Dendritic cell treated with granulocyte-macrophage colony-stimulating factor and Interleukin-4, amounts not matched to agents 40 ng/mL and 50 ng/mL, for 4 days (primary cell): Measurements from ENCODE around the gene VTI1A.

ENCODE experiments used
- H3K27ac Mint-ChIP-seq: one replicate; pipeline ENCODE4 v1.8.0; 2022; ENCODE audit warnings: mild to moderate bottlenecking, mixed read lengths
- H3K27me3 Mint-ChIP-seq: one replicate; pipeline ENCODE4 v1.8.0; 2022; ENCODE audit warnings: mild to moderate bottlenecking, mixed read lengths
- H3K36me3 Mint-ChIP-seq: one replicate; pipeline ENCODE4 v1.8.0; 2022; ENCODE audit warnings: low read depth, mixed read lengths
- H3K4me1 Mint-ChIP-seq: one replicate; pipeline ENCODE4 v1.8.0; 2022; ENCODE audit warnings: low read depth, mixed read lengths
- H3K4me3 Mint-ChIP-seq: one replicate; pipeline ENCODE4 v1.8.0; 2022; ENCODE audit warnings: mild to moderate bottlenecking, moderate library complexity, mixed read lengths
- H3K9me3 Mint-ChIP-seq: one replicate; pipeline ENCODE4 v1.8.0; 2022; ENCODE audit warnings: mixed read lengths
- intact Hi-C: fragments of 100-400 bp; cut with micrococcal nuclease; formaldehyde crosslinking; loops from one replicate; pipeline ENCODE4 v1.15.0; 2022

Gene VTI1A

GRCh38 chr10:112744181-112745096 is 297.4 kb downstream of the VTI1A start:
- Mint-ChIP-seq H3K27ac (no peak overlapping the region), H3K36me3 (peaks cover 12% of the 10 kb centered on the region), H3K4me1 (peaks cover 18% of the 10 kb centered on the region), H3K4me3 (no peak overlapping the region), H3K27me3 (no peaks in the 10 kb centered on the region), H3K9me3 (peaks cover 7% of the 10 kb centered on the region)
- intact Hi-C loops = no loop called here

- Mint-ChIP-seq H3K9me3 (no peaks in the 10 kb centered on the region), H3K27me3 (no peaks in the 10 kb centered on the region), H3K36me3 (peaks cover 6% of the 10 kb centered on the region), H3K27ac (no peak overlapping the region), H3K4me1 (peaks cover 18% of the 10 kb centered on the region), H3K4me3 (no peak overlapping the region)
- intact Hi-C loops = no loop called here
Observed at GRCh38 chr10:112746329-112746728, 299.3 kb downstream of the VTI1A start.

GRCh38 chr10:112750427-112751167 is 303.6 kb downstream of the VTI1A start:
- no peak overlapping the region for H3K4me3 Mint-ChIP-seq
- H3K36me3 Mint-ChIP-seq = no peaks in the 10 kb centered on the region
- intact Hi-C loops = no loop called here
- no peak overlapping the region for H3K27ac Mint-ChIP-seq
- H3K27me3 Mint-ChIP-seq = no peaks in the 10 kb centered on the region
- H3K9me3 Mint-ChIP-seq = no peaks in the 10 kb centered on the region
- peaks cover 14% of the 10 kb centered on the region for H3K4me1 Mint-ChIP-seq

DNA sequence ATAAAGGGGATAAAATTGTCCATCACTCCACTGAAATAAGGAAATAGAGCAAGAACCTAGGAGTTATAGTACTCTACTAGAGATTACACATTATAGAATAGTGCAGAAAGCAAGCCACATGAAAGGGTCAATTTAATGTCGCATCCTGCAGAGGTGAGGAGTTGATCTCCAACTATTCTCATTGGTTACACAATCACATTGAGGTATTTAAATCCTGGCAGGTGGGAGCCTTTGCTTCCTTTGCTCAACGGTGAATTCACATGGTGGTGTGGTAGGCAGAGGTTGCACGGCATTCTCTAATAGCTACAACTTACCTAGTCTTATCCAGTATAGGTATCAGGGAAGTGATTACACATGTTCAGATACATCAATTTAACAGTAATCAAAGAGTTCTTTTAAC is 304.6 kb downstream of the VTI1A start:
- intact Hi-C loops = no loop called here
- H3K27ac Mint-ChIP-seq = no peak overlapping the region
- H3K36me3 Mint-ChIP-seq = peaks cover 5% of the 10 kb centered on the region
- H3K9me3 Mint-ChIP-seq = no peaks in the 10 kb centered on the region
- no peak overlapping the region for H3K4me3 Mint-ChIP-seq
- H3K27me3 Mint-ChIP-seq = no peaks in the 10 kb centered on the region
- peaks cover 14% of the 10 kb centered on the region for H3K4me1 Mint-ChIP-seq

DNA sequence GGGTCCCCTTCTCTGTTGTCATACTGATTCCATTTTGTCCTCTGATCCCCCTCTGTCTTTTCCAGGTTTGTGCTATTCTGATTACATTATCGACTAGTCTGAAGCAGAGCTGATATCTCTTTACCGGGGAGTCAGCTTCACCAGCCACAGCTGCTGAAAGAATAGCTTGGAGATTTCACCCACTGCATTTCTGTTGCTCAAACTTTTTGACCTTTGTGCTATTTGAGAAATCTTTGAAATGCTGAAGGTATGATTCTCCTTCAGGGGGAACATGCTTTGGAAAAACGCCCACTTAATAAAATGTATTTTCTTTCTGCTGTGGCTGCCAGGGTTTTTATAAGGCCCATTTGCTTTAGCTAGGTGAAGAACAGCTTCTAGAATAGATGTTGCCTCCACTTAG is 305.3 kb downstream of the VTI1A start:
- H3K4me3 Mint-ChIP-seq = no peak overlapping the region
- peaks cover 5% of the 10 kb centered on the region for H3K36me3 Mint-ChIP-seq
- H3K27ac Mint-ChIP-seq = no peak overlapping the region
- peaks cover 14% of the 10 kb centered on the region for H3K4me1 Mint-ChIP-seq
- no peaks in the 10 kb centered on the region for H3K27me3 Mint-ChIP-seq
- intact Hi-C loops = no loop called here
- H3K9me3 Mint-ChIP-seq = no peaks in the 10 kb centered on the region

DNA sequence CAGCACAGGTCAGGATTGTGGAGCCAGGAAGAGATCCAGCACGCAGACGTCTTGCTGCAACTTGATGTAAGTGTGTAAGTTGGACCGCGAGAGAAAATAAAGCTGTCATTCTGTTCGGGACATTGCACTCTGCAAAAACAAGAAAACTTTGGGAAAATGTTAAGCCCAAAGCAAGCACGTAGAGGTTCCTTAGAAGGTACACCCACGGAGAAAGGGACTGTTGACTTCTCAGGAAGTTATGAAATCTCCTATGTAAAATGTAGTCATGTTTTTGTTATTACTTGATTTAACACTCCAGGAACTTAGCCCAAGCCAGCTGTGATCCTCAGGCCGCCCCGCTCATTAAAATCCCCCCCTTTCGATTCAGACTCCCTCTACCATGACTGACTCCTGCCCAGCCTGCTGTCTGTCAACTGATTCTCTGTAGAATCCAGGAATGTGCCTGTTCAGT is 307.0 kb downstream of the VTI1A start:
- Mint-ChIP-seq H3K36me3 (peaks cover 8% of the 10 kb centered on the region), H3K4me1 (peaks cover 14% of the 10 kb centered on the region), H3K27ac (no peak overlapping the region), H3K9me3 (no peaks in the 10 kb centered on the region), H3K27me3 (no peaks in the 10 kb centered on the region), H3K4me3 (no peak overlapping the region)
- intact Hi-C loops = no loop called here

DNA sequence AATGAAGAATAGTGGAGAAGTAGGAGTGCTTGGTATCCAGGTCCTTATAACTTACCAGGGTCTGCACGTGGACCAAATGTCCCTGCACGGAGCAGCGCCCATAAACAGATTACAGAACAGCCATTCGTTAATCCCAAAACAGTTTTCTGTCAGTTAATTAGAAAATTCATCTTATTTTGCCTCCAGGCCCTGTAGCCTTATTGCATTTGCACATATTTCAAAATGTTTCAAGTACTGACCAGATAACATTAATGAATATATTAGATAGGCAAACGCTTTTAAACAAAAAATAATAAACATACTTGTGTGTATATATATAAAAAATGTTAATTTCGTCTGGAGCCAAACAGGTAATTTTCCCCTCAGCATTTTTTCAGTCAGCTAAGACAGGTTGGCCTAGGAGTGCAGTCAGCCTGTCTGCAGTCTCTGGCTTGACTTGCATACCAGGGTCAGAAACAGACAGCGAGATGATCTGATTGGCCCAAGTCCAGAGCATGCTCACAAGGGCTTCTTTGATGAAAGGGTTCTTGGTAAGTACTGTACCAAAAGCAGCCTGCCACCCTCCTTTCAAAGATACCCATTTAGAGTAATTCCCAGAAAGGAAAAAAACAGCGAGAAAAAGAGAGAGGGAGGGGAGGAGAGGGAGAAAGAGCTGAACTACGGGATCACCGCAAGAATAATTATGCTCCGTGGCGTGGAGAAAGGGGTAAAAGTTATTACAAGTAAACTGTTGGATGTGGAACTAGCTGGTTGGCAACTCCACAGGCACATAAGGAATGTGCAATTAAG is 308.6 kb downstream of the VTI1A start:
- Mint-ChIP-seq H3K4me3 (no peak overlapping the region), H3K4me1 (peaks cover 14% of the 10 kb centered on the region), H3K27ac (no peak overlapping the region), H3K36me3 (peaks cover 12% of the 10 kb centered on the region), H3K27me3 (no peaks in the 10 kb centered on the region), H3K9me3 (no peaks in the 10 kb centered on the region)
- intact Hi-C loops = no loop called here

GRCh38 chr10:112756235-112756527 is 309.2 kb downstream of the VTI1A start:
- H3K27me3 Mint-ChIP-seq = no peaks in the 10 kb centered on the region
- H3K4me1 Mint-ChIP-seq = peaks cover 14% of the 10 kb centered on the region
- intact Hi-C loops = no loop called here
- no peak overlapping the region for H3K4me3 Mint-ChIP-seq
- H3K9me3 Mint-ChIP-seq = no peaks in the 10 kb centered on the region
- peaks cover 12% of the 10 kb centered on the region for H3K36me3 Mint-ChIP-seq
- no peak overlapping the region for H3K27ac Mint-ChIP-seq

GRCh38 chr10:112758961-112759360 is 311.9 kb downstream of the VTI1A start:
- peaks cover 8% of the 10 kb centered on the region for H3K4me1 Mint-ChIP-seq
- H3K27me3 Mint-ChIP-seq = no peaks in the 10 kb centered on the region
- H3K36me3 Mint-ChIP-seq = peaks cover 12% of the 10 kb centered on the region
- H3K27ac Mint-ChIP-seq = no peak overlapping the region
- no peaks in the 10 kb centered on the region for H3K9me3 Mint-ChIP-seq
- intact Hi-C loops = no loop called here
- no peak overlapping the region for H3K4me3 Mint-ChIP-seq

DNA sequence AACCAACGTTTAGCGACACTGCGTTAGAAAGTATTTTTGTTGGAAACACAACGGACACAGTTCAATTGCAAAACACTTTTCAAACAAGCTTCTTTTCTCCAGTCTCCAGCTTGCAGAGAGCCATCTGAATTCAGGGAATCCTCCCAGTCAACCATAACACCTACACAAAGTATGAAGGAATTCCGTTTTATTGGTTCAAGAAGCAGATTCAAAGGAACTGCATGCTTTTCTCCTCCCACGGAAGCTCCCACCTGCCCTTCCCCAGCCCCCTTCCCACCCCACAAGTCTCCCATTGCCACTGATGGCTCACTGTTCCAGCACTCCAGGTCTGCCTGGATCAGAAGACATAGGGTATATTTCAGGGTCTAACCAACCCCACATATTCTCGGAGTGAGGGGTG is 312.5 kb downstream of the VTI1A start:
- Mint-ChIP-seq H3K4me3 (no peak overlapping the region), H3K36me3 (peaks cover 12% of the 10 kb centered on the region), H3K4me1 (peaks cover 3% of the 10 kb centered on the region), H3K27me3 (no peaks in the 10 kb centered on the region), H3K9me3 (no peaks in the 10 kb centered on the region), H3K27ac (no peak overlapping the region)
- intact Hi-C loops = no loop called here

GRCh38 chr10:112761256-112761655 is 314.2 kb downstream of the VTI1A start:
- Mint-ChIP-seq H3K36me3 (peaks cover 7% of the 10 kb centered on the region), H3K4me1 (no peaks in the 10 kb centered on the region), H3K9me3 (no peaks in the 10 kb centered on the region), H3K4me3 (no peak overlapping the region), H3K27me3 (no peaks in the 10 kb centered on the region), H3K27ac (no peak overlapping the region)
- intact Hi-C loops = no loop called here

- Mint-ChIP-seq H3K27ac (no peak overlapping the region), H3K9me3 (no peaks in the 10 kb centered on the region), H3K4me1 (no peaks in the 10 kb centered on the region), H3K27me3 (no peaks in the 10 kb centered on the region), H3K36me3 (peaks cover 4% of the 10 kb centered on the region), H3K4me3 (no peak overlapping the region)
- intact Hi-C loops = no loop called here
Observed at GRCh38 chr10:112763916-112764520, 317.0 kb downstream of the VTI1A start.

GRCh38 chr10:112765717-112766235 is 318.8 kb downstream of the VTI1A start:
- intact Hi-C loops = no loop called here

More at GRCh38 chr10:112765717-112766235, 318.8 kb downstream of the VTI1A start:
- Mint-ChIP-seq H3K27me3 (no peaks in the 10 kb centered on the region), H3K4me1 (no peaks in the 10 kb centered on the region), H3K27ac (no peak overlapping the region), H3K36me3 (peaks cover 1% of the 10 kb centered on the region), H3K9me3 (no peaks in the 10 kb centered on the region), H3K4me3 (no peak overlapping the region)
